Endothelial cell of umbilical vein (primary cell): ENCODE measurements around the gene NRXN3. TPM values are rescaled to one million over a fixed set of nuclear protein-coding genes. Genes with fewer than 3 reads are reported as not detected.

ENCODE experiments used
- BruUV-seq: library from RNA; stranded (reverse); fragments of 400-500 nt; replicated peaks from 2 replicates; lab custom pipeline; 2021; lab: Mats Ljungman, UMichigan
- CTCF ChIA-PET: fragments of 300-600, 350-600 bp; sonication (Branson Sonifier 250); formaldehyde crosslinking; loops from one replicate; lab custom pipeline; 2021; ENCODE audit warnings: antibody characterized with exemption, inconsistent platforms; lab: Charles Lee
- POLR2A ChIA-PET: fragments of 300-600, 350-600 bp; sonication (Branson Sonifier 250); formaldehyde crosslinking; loops from one replicate; lab custom pipeline; 2021; ENCODE audit warnings: antibody characterized with exemption, inconsistent platforms; lab: Charles Lee
- DNase-seq: peaks from one replicate; pipeline ENCODE4 v3.0.0-alpha.2; 2011; ENCODE audit warnings: low read depth, low spot score
- FAIRE-seq: peaks from 2 replicates; lab custom pipeline; 2011; peaks lifted over from hg19 to GRCh38; lab: Jason Lieb, UNC
- H2AFZ ChIP-seq: 2 replicates; pipeline ENCODE4 v1.6.0; 2012; ENCODE audit warnings: low read depth, low read length, control low read depth, inconsistent platforms
- H3K27ac ChIP-seq: 2 replicates; pipeline ENCODE4 v1.5.1; 2011; ENCODE audit warnings: low read depth, mild to moderate bottlenecking, control low read depth, low read length, moderate library complexity; ENCODE audit not compliant: insufficient read depth
- H3K27me3 ChIP-seq, 2 experiments: 2 replicates each; pipeline versions ENCODE4 v1.6.0 to v1.6.1; 2011; ENCODE audit warnings: low read length in 2 of 2, mixed read lengths in 1 of 2; ENCODE audit not compliant: control insufficient read depth in 2 of 2, insufficient read depth in 2 of 2
- H3K36me3 ChIP-seq, 2 experiments: 2 replicates in 1 of 2; 3 replicates in 1 of 2; pipeline ENCODE4 v1.5.1; 2011; ENCODE audit warnings: low read length in 2 of 2, mild to moderate bottlenecking in 1 of 2, moderate library complexity in 1 of 2; ENCODE audit not compliant: control insufficient read depth in 2 of 2, insufficient read depth in 2 of 2; ENCODE audit errors: extremely low read depth in 1 of 2
- H3K4me1 ChIP-seq: 3 replicates; pipeline ENCODE4 v1.5.1; 2011; ENCODE audit warnings: mild to moderate bottlenecking, low read length; ENCODE audit not compliant: control insufficient read depth, insufficient read depth; ENCODE audit errors: extremely low read depth
- H3K4me2 ChIP-seq: 2 replicates; pipeline ENCODE4 v1.6.1; 2011; ENCODE audit warnings: low read length, control low read depth, mixed read lengths; ENCODE audit not compliant: insufficient read depth
- H3K4me3 ChIP-seq, 3 experiments: fragments of 200-600 bp in 1 of 3; sonication (generic), shearing (Covaris generic) in 1 of 3; replicated peaks in 1 of 3; 2 replicates each; pipeline ENCODE4 v1.5.1; 2011 to 2016; ENCODE audit warnings: control low read depth in 3 of 3, low read length in 3 of 3, mild to moderate bottlenecking in 2 of 3, inconsistent platforms in 1 of 3, low read depth in 1 of 3, moderate library complexity in 1 of 3; ENCODE audit not compliant: insufficient read depth in 1 of 3
- H3K79me2 ChIP-seq: 2 replicates; pipeline ENCODE4 v1.6.0; 2012; ENCODE audit warnings: low read length, inconsistent platforms; ENCODE audit not compliant: control insufficient read depth, insufficient read depth
- H3K9ac ChIP-seq: replicated peaks from 2 replicates; pipeline ENCODE3; 2011; ENCODE audit warnings: low read length, control low read depth; ENCODE audit not compliant: insufficient read depth; ENCODE audit errors: extremely low read depth
- H3K9me1 ChIP-seq: replicated peaks from 3 replicates; pipeline ENCODE4 v1.6.0; 2011; ENCODE audit warnings: mild to moderate bottlenecking, low read length; ENCODE audit not compliant: control insufficient read depth, insufficient read depth; ENCODE audit errors: extremely low read depth
- H3K9me3 ChIP-seq: replicated peaks from 2 replicates; pipeline ENCODE4 v1.5.1; 2012; ENCODE audit warnings: low read length, inconsistent platforms; ENCODE audit not compliant: control insufficient read depth, insufficient read depth
- H4K20me1 ChIP-seq: replicated peaks from 2 replicates; pipeline ENCODE3; 2011; ENCODE audit warnings: mild to moderate bottlenecking, low read length; ENCODE audit not compliant: control insufficient read depth, insufficient read depth; ENCODE audit errors: extremely low read depth
- EZH2 ChIP-seq: IDR thresholded peaks from 2 replicates; pipeline ENCODE4 v1.6.1; 2012; ENCODE audit warnings: borderline replicate concordance, low read depth, mild to moderate bottlenecking, moderate library complexity, low read length, inconsistent platforms; ENCODE audit not compliant: severe bottlenecking
- FOS ChIP-seq: IDR thresholded peaks from 2 replicates; pipeline ENCODE4 v1.6.1; 2011; ENCODE audit warnings: mild to moderate bottlenecking, low read length, moderate library complexity, borderline replicate concordance; ENCODE audit not compliant: insufficient read depth
- GATA2 ChIP-seq: IDR thresholded peaks from 2 replicates; pipeline ENCODE4 v1.7.0; 2011; ENCODE audit warnings: low read depth, mild to moderate bottlenecking, moderate library complexity, mixed read lengths, low read length; ENCODE audit not compliant: insufficient read length, insufficient read depth
- JUN ChIP-seq: IDR thresholded peaks from 2 replicates; pipeline ENCODE4 v1.6.1; 2011; ENCODE audit warnings: borderline replicate concordance, low read depth; ENCODE audit not compliant: insufficient read length, insufficient read depth
- MYC ChIP-seq: IDR thresholded peaks from one replicate; pipeline ENCODE4 v1.6.1; 2011; ENCODE audit warnings: mild to moderate bottlenecking, low read depth, low read length
- POLR2A ChIP-seq: IDR thresholded peaks from 2 replicates; pipeline ENCODE4 v1.6.1; 2012; ENCODE audit warnings: low read depth, mild to moderate bottlenecking, control low read depth, low read length
- POLR2AphosphoS5 ChIP-seq: IDR thresholded peaks from 2 replicates; pipeline ENCODE4 v1.6.1; 2012; ENCODE audit warnings: low read depth, mild to moderate bottlenecking, control low read depth, low read length, moderate library complexity; ENCODE audit not compliant: insufficient read depth
- dilution Hi-C: fragments of 300-500 bp; cut with MboI; formaldehyde crosslinking; loops from one replicate; pipeline ENCODE4 v1.15.0; 2019; ENCODE audit warnings: low sequenced_read_pairs; ENCODE audit not compliant: extremely low pct_ligation_motif_present
- intact Hi-C: fragments of 100-400 bp; cut with micrococcal nuclease; formaldehyde crosslinking; loops from one replicate; pipeline ENCODE4 v1.10.0; 2022
- polyA plus RNA-seq, 4 experiments: library from polyadenylated mRNA; depleted of rRNA in 3 of 4; stranded (reverse) in 3 of 4; unstranded in 1 of 4; fragments of >200 nt; gene quantifications; 2 replicates each; pipeline versions ENCODE4 v1.2.1 to v1.2.3, GENCODE V29; 2011 to 2012; ENCODE audit warnings: missing spikeins in 1 of 4
- total RNA-seq: library from RNA; stranded (reverse); gene quantifications from 2 replicates; pipeline ENCODE4 v1.2.3, GENCODE V29; 2021
- TF ChIP-seq, protein P1 (sequence below): IDR thresholded peaks from 2 replicates; pipeline ENCODE4 v1.6.1; 2011; ENCODE audit not compliant: insufficient read depth, insufficient read length
- TF ChIP-seq, protein P2 (sequence below), 2 donors: IDR thresholded peaks; 1 replicate in 1 of 2; 2 replicates in 1 of 2; pipeline ENCODE4 v1.5.1; 2011; ENCODE audit warnings: low read length in 2 of 2, mild to moderate bottlenecking in 2 of 2, moderate library complexity in 2 of 2, control low read depth in 1 of 2, inconsistent platforms in 1 of 2, low read depth in 1 of 2; ENCODE audit not compliant: insufficient read depth in 1 of 2; ENCODE audit errors: extremely low read depth in 1 of 2

The NRXN3 gene
- total and polyA plus RNA-seq, 2 donors (not counting 3 experiments of a cell fraction or from before 2014, with no cell fraction given): 0.72 to 4.2 TPM

DNA sequence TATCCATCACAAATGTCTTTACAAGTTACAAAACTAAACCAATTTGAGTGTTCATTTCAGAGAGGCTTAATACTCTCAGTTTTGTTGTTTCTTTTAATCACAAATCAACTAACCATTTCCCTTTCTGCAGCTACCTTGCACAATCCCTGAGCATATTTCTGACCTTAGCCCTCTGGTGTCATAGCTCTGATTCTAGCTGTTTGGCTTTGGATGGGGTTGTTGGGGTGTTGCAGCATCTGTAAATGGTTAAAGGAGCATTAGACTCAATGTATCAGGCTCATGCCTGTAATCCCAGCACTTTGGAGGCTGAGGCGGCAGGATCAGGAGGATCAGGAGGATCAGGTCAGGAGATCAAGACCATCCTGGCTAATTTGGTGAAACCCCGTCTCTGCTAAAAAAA, 461.4 kb downstream of the NRXN3 start:
- BruUV-seq: no TSS peak
- CTCF ChIA-PET: no interaction called here
- Histone ChIP-seq H3K9me3 (no peaks in the 10 kb centered on the region), H3K4me3 (no peak overlapping the region), H3K79me2 (no peaks in the 10 kb centered on the region), H3K27ac (no peak overlapping the region), H2AFZ (no peak overlapping the region), H3K9ac (no peak overlapping the region), H3K27me3 (no peaks in the 10 kb centered on the region), H3K4me2 (no peak overlapping the region), H3K9me1 (no peaks in the 10 kb centered on the region), H3K4me1 (no peaks in the 10 kb centered on the region), H4K20me1 (no peaks in the 10 kb centered on the region), H3K36me3 (no peaks in the 10 kb centered on the region)
- POLR2A ChIA-PET: no interaction called here
- DNase-seq (no peak), FAIRE-seq (no peak)
- intact Hi-C loops: no loop called here
- TF ChIP-seq POLR2AphosphoS5 (no peak), GATA2 (no peak), FOS (no peak), JUN (no peak), POLR2A (no peak), MYC (no peak), EZH2 (no peak)
- TF ChIP-seq, protein P1, sequence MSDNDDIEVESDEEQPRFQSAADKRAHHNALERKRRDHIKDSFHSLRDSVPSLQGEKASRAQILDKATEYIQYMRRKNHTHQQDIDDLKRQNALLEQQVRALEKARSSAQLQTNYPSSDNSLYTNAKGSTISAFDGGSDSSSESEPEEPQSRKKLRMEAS: no peak
- TF ChIP-seq, protein P2, sequence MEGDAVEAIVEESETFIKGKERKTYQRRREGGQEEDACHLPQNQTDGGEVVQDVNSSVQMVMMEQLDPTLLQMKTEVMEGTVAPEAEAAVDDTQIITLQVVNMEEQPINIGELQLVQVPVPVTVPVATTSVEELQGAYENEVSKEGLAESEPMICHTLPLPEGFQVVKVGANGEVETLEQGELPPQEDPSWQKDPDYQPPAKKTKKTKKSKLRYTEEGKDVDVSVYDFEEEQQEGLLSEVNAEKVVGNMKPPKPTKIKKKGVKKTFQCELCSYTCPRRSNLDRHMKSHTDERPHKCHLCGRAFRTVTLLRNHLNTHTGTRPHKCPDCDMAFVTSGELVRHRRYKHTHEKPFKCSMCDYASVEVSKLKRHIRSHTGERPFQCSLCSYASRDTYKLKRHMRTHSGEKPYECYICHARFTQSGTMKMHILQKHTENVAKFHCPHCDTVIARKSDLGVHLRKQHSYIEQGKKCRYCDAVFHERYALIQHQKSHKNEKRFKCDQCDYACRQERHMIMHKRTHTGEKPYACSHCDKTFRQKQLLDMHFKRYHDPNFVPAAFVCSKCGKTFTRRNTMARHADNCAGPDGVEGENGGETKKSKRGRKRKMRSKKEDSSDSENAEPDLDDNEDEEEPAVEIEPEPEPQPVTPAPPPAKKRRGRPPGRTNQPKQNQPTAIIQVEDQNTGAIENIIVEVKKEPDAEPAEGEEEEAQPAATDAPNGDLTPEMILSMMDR (IDR thresholded peaks at IDR 0.05; ENCODE audit: extremely low read depth in 1 of 2, insufficient read depth in 1 of 2, low read depth in 1 of 2, low read length in 2 of 2): no peak
- dilution Hi-C loops: no loop called here
